T follicular helper cell (primary cell): Measurements from ENCODE around the gene FAM221B.

ENCODE experiments used
- DNase-seq: peaks from one replicate; pipeline ENCODE4 v3.0.0-alpha.2; 2020; ENCODE audit warnings: low read depth

Gene FAM221B

DNA sequence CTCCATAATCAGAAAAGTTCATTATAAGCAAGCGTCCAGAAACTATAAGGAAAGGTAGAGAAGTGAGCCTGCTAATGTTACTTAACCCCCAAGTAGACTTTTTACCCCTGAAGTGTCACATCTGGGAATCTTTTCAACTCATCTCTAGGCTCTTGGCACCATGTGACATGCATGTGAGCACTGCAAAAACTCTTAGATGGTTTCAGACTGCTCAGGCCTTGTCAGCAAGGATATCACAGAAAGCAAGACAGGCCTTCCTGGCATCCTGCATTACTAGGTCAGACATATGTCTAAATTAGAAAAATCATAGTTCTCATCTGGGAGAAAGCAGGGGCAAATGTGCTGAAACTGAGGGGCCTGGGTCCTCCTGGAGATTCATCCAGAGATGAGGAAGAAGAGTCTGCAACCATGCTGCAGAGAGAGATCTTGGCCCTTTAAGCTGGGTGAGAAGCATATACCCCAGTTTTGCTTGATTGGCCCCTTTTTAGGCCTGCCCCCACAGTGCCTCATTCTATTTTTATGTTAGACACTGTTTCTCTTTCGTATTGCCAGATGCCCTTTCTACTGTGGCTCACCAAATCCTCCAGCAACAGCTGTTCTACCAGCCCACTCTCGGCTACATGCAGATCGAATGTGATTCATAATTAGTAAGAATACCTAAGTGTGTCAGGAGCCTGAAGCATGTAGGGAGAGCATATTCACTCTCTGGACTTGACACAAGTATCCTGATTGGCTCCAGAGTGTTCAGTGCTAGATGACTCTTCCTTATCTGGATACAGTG lies 19.4 kb upstream of the FAM221B start:
- no peak for DNase-seq

GRCh38 chr9:35845824-35846771 lies 17.6 kb upstream of the FAM221B start:
- DNase-seq = no peak

DNA sequence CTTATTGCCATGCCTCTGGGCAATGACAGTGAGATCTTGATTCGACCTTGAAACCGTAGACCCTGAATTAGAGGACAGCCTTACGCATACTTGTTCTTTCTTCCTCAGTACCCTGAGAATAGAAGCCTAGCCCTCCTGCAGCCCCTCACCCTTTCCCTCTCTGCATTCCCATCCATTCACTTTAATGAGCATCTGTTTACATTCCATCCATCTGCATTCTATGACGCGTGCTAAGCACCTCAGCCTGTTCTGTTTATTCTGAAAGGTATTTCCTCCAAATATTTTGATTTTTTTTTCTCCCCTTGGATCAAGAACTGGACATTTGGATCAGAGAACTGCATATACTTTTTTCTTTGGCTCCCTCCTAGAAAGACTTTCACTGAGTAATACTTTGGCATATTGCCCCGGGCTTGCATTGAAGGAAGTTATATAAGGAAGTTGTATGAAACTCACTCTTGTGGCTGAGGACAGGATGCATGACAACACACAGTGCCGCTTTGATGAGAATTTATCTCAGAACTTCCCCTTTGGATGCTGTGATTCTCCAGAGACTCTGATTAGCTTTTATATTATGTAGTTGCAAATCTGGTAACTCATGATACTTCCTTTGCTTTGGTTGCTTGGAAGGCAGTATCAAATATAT lies 16.2 kb upstream of the FAM221B start:
- peak; percentile 33 for DNase-seq

GRCh38 chr9:35842795-35843194 lies 14.3 kb upstream of the FAM221B start:
- DNase-seq = no peak

GRCh38 chr9:35842020-35842745 lies 13.7 kb upstream of the FAM221B start:
- no peak for DNase-seq

DNA sequence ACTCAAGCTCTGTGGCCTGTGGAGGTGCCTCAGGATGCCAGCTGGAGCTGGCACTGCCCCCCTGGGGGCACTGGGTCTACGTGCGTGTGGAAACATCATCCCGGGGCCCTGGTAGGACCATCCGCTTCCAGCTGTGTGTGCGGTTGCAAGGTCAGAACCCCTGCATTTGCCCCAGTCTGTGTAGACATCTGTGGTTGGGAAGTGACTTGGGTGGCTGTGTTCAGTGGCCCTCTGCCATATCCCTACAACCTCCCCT lies 13.0 kb upstream of the FAM221B start:
- DNase-seq = no peak

DNA sequence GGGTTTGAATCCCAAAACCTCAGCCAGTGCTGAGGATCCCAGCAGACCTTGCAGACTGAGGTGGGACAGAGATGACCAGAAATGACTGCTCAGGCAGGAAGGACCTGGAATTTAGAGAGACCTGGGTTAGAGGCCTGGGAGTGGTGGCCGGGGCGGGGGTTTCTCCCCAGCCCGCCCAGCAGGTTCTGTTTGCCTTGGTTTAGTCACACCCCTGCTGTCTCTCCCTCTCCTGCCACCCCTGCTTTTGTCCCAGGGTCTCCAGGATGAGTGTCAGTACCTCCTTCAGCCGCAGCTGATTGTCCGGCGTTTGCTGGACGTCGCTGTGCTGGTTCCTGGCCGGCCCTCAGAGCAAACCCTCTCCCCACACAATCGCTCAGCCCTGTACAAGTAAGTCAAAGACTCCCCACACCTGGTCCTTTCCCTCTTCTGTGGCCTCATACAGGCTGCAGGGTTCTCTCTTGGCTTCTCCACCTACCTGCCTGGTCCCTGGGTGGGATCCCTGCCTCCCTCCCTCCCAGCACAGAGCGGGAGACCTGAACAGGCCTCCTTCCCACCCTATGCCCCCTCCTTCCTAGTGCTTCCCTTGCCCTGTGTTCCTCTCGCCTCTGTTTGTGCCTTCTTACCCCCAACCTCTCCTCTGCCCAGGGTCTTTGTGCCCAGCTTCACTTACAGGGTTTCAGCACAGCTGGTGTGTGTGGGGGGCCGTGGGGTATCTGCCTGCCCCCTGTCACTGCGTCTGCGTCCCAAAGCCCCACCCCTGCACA lies 12.5 kb upstream of the FAM221B start:
- DNase-seq = no peak

DNA sequence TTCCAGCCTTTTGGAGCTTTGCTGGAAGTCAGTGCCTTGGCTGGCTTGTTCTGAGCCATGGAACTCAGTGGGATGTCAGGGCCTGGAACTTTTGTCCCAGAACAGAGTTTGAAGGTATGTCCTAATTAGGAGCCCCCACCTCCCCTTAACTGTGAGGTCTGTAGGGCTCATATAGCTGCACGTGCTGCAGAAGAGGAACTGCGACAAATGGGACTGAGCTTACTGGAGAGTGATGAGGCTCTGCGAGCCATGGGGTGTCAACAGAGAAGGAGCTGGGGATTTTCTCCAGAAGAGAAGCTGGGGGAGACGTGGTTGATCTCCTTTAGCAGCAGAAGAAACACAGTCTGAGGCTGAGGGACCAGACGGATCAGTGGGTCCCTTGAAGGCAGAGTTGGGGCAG lies 11.4 kb upstream of the FAM221B start:
- DNase-seq = no peak

GRCh38 chr9:35836595-35836994 lies 8.1 kb upstream of the FAM221B start:
- no peak for DNase-seq

DNA sequence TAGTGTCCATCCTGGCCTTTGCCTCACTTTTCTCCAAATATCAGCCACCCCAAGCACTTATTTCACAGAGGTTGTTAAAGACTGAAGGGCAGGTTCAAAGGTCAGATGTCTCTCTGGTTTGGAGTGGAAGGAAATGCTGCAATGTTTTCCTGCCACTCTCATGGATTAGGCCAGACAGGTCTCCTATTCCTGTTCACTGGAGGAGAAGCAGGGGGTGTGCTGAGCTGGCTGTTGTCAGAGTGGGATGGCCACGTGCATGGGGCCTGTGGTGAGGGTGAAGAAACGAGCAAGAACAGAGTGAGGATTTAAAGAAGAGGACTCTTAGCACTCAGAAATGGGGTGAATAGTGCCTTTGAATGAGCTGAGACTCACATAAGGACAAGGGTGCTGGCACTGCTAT lies 7.2 kb upstream of the FAM221B start:
- no peak for DNase-seq

DNA sequence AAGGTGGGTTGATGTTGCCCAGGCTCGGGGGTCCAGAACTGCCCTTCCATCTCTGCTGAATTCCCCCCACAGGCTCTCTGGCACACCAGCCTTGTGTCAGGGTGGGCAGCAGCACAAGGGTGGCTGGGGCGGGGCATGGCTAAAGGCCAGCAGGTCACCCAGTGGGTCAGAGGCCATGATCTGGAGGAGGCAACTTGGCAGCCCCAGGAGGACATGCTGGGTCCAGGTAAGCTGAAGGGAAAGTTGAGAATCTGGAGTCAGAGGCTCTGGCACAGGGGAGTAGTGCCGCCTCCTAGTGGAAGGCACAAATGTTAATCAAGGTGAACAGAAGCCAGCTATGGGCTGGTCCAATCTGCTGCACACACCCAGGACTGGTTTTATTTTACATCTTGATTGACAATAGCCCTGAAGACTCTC lies 6.7 kb upstream of the FAM221B start:
- no peak for DNase-seq

DNA sequence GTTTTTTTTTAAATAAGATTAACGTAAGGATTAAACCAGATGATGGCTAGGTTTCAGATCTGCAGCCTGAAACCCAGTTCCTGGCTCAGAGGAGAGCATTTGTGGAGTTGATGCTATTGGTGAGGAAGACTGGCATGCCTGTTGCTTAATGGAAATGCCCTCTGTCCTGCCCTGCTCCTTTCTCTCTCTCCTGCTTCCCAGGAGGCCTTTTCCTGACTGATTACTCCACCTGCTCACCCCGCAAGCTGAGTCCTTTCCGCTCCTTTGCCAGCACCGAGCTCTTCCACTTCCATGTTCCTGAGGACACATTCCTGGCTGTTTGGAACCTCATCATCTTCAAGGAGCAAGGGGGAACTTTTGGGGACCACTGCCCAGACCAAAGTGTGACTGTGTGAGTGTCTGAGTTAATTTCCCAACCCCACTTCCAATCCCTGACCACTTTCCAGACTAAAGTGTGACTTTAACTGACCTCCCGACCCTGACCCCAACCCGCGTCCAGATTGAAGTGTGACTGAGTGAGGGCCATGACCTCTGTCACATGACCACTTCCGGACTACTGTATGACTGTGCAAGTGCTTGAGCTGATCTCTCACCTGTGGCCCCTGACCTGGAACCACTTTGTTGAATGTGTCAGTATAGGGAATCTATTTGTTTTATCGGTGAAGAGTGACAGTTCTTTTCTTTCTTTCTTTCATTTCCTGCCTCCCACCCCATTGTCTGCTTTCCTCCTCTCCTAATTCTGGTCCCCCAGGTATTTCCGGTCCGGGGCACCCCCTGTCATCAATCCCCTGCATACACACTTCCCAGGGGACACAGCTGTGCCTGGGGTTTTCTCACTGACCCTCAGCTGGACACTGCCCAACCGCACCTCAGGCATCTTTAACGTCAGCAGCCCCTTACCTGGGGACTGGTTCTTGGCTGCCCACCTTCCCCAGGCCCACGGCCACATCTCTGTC lies 6.0 kb upstream of the FAM221B start:
- DNase-seq = no peak

DNA sequence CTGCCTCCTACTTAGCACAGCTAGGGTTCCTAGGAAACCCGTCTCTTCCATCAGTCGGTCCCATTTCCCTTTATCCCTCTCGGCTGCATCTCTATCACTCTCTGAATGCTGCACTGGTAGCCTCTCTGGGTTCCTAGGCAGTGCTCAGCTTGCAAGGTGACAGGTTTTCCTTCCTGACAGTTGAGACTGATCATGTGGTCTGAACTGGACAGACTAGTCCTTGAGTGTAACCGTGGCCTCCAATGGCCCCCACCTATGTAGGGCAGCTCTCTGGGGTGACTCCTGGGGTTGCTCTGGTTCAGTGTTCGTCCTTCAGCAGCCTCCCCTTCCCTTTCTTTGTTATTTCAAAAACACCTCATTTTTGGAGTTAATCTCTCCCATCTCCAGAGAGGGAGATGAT lies 4.3 kb upstream of the FAM221B start:
- DNase-seq = no peak

DNA sequence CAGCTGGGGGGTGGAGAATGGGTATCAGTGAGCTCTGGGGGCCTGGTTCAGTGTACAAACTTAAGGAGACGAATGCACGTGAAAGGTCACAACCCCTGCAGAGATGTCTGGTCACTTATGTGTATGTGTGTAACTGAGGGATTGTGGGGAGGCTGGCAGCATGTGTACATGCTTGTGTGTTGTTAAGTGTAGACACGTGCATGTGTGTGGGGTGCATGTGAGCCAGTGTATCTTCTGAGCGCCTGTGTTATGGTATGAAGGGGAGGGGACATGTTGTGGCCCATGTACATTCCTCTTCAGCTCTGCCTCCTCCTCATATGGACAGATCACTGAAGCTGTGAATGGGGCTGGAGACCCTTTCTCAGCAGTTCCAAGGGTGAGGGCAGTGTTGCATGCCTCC lies 2.5 kb upstream of the FAM221B start:
- no peak for DNase-seq

- no peak for DNase-seq
Observed at GRCh38 chr9:35829764-35830096, 1.2 kb upstream of the FAM221B start.

DNA sequence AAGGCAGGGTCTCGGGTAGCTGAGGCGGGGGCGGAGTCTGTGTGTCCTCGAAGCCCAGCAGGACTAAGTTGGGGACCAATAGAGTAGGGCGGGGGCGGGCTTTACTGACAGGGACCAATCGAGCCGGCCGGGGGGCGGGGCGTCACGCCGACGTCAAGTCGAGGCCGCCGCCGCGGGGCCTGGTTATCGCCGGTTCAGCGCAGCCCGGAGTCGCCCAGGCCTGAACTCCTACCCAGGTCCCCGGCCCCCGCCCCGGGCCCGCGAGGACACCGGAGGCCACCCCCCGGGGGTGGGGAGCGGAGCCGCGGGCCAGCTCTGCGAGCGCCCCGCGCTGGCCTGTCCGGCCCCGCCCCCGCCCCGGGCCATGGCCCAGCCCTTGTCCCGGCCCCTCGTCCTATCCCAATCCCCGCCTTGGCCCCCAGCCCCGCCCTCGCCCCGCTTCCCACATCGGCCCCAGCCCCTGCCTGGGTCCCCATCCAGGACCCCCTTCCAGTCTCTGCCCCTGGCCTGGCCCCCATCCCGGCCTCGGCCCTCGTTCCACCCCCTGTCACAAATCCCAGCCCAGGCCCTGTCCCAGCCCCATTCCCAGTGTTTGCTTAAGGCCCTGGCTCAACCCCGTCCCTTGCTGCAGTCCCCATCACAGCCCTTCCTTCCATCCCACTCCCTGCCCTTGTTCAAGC lies 692 bp upstream of the FAM221B start, which contains the start of gene TMEM8B:
TMEM8B (plus strand) TSS at position 145 of the 680 bp plus-strand sequence; CDS start at position 365, 220 bp downstream.
- DNase-seq = peak; percentile 92

DNA sequence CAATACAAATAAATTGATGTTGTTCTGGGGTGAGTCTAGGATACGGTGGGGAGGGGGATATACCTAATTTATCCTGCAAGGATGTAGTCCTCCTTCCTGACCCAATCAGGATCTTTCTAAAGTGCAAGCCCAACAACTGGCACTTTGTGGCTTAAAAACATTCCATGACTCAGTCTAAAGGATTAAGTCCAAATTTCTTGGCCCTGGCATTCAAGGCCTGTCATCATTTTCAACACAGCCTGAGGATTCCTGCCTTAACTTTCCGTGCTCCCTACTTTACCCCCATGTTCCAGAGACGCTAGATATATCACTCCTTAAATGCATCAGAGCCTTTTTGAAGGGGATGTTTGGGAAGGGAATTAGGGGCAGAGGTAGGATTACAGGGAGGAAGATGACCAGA lies 1.0 kb downstream of the FAM221B start:
- DNase-seq = no peak

GRCh38 chr9:35826071-35826701 lies 2.3 kb downstream of the FAM221B start:
- DNase-seq = no peak

GRCh38 chr9:35822926-35823325 lies 5.6 kb downstream of the FAM221B start:
- no peak for DNase-seq
